Heart right ventricle (tissue), 16 donors: ENCODE measurements around the gene CYSLTR2. TPM values are rescaled to one million over a fixed set of nuclear protein-coding genes. Genes with fewer than 3 reads are reported as not detected.

Source experiments
- ATAC-seq, 8 donors: fragments of 200-7000 bp; cut with Tn5 transposase; one replicate each; pipeline ENCODE4 v1.9.1; 2020; ENCODE audit warnings: mild to moderate bottlenecking in 8 of 8, moderate library complexity in 8 of 8, moderate number of reproducible peaks in 1 of 8
- DNase-seq, 2 donors: peaks; one replicate each; pipeline ENCODE4 v3.0.0-alpha.2; 2020
- H3K27ac ChIP-seq, 10 donors: fragments of 200-600 bp; sonication (generic) in 2 of 10; one replicate each; pipeline versions ENCODE4 v1.5.0 to v1.8.0; 2020 to 2022; ENCODE audit warnings: mild to moderate bottlenecking in 3 of 10
- H3K27me3 ChIP-seq, 7 donors: fragments of 200-600 bp; one replicate each; pipeline ENCODE4 v1.8.0; 2021 to 2022; ENCODE audit warnings: mild to moderate bottlenecking in 2 of 7
- H3K36me3 ChIP-seq, 9 donors: fragments of 200-600 bp; sonication (generic) in 1 of 9; one replicate each; pipeline versions ENCODE4 v1.5.0 to v1.8.0; 2020 to 2022; ENCODE audit warnings: mild to moderate bottlenecking in 2 of 9
- H3K4me1 ChIP-seq, 9 donors: fragments of 200-600 bp; sonication (generic) in 1 of 9; one replicate each; pipeline versions ENCODE4 v1.5.0 to v1.8.0; 2020 to 2022; ENCODE audit warnings: mild to moderate bottlenecking in 4 of 9
- H3K4me3 ChIP-seq, 10 donors: fragments of 200-600 bp; sonication (generic) in 2 of 10; one replicate each; pipeline versions ENCODE4 v1.5.0 to v1.8.0; 2020 to 2022; ENCODE audit warnings: mild to moderate bottlenecking in 7 of 10, moderate library complexity in 2 of 10
- H3K9me3 ChIP-seq, 11 donors: fragments of 200-600 bp in 10 of 11; sonication (generic) in 2 of 11; one replicate each; pipeline versions ENCODE4 v1.5.0 to v1.8.0; 2013 to 2022; ENCODE audit warnings: mild to moderate bottlenecking in 2 of 11, control low read depth in 1 of 11, moderate library complexity in 1 of 11
- CTCF ChIP-seq, 9 donors: fragments of 200-600 bp; sonication (generic) in 2 of 9; IDR thresholded peaks; one replicate each; pipeline versions ENCODE4 v1.5.0 to v1.8.0; 2021 to 2022; ENCODE audit warnings: antibody characterized with exemption in 9 of 9, mild to moderate bottlenecking in 5 of 9, moderate library complexity in 1 of 9
- WGBS, 2 donors: extraction: QIAGEN DNeasy Blood & Tissue Kit; methylation state at CpG; one replicate each; pipeline ENCODE4 v1.1.7; 2013; ENCODE audit warnings: inconsistent platforms in 1 of 2; 5-methylcytosine and 5-hydroxymethylcytosine counted together
- intact Hi-C, 10 donors: fragments of 100-400 bp; cut with DNase I; formaldehyde crosslinking; loops; one replicate each; pipeline versions ENCODE4 v1.11.1 to v1.14.2; 2022
- polyA plus RNA-seq, 2 donors: library from polyadenylated mRNA; stranded (reverse); fragments of 200-250 nt; gene quantifications; one replicate each; pipeline ENCODE4 v1.2.3, GENCODE V29; 2013
- total RNA-seq, 10 donors: library from RNA; stranded (reverse); fragmentation: NEBNext Ultra II Directional in 3 of 10; extraction: Animal tissue kit (Norgen Biotek cat#: 25700) in 3 of 10; gene quantifications; one replicate each; pipeline versions ENCODE4 v1.2.1 to v1.2.4, GENCODE V29; 2021 to 2023
- donor health status: Arrhythmogenic right ventricular cardiomyopathy.
- donor health status: ischemic (EF 13 %, LVEDD 7.1; RV severe dilation, severe dysfunction).
- donor health status: healthy with polysubstance abuse.
- donor health status: DM: no; HTN: yes; CAD: no.
- donor health status: DM: no; HTN: no; CAD: no.
- donor health status: ischemic (EF 25% LVEDD 6.9; RV normal size, moderate dysfunction).
- donor health status: ischemic (EF 25% LVEDD 5.7; RV mildly dilated, moderate dysfunction).
- donor health status: healthy.
- donor health status: DM: yes; HTN: yes; CAD: no.
- donor health status: Ischemic cardiomyopathy.
- donor health status: ischemic (EF 35%, LVEDD 5.7; RV mildly dilated, moderate dysfunction).
- donor health status: nonischemic (EF 11% LVEDD 7.7; RV severe dilation, severe dysfunction).
- donor health status: DM: yes; HTN: yes; CAD: no.
- donor health status: PGD.
- donor health status: ischemic (EF 29% LVEDD 5.4; RV normal size, mild dysfunction).
- donor health status: nonischemic (EF 23%, LVEDD 6.1; RV moderate dilation, normal function).

Gene CYSLTR2
- total and polyA plus RNA-seq, 12 donors = 1.1 to 10.7 (median 6.2) TPM

- Histone ChIP-seq H3K27me3 (no peaks in the 10 kb centered on the region), H3K4me3 (no peak overlapping the region), H3K9me3 (peaks cover 0 to 33% (median 6%) of the 10 kb centered on the region in 11 donors), H3K36me3 (no peaks in the 10 kb centered on the region), H3K27ac (peak overlapping the region in 9 of 10 donors; percentile 39 to 92 (median 78)), H3K4me1 (peaks cover 0 to 36% (median 19%) of the 10 kb centered on the region in 9 donors)
- intact Hi-C loops = loop anchor here in 1 of 10 donors (10.0 kb wide), 1 partner anchor 101 kb away; no protein-coding TSS in a partner anchor
- no peak for TF ChIP-seq CTCF (IDR thresholded peaks at IDR 0.05)
- no peak for ATAC-seq
- 91 to 93% methylated on average over 4 of the region's 4 CpGs for WGBS, 2 donors
- DNase-seq = no peak
These were observed 29.7 kb upstream of the CYSLTR2 start for GRCh38 chr13:48624016-48624415.

- no peak for TF ChIP-seq CTCF (IDR thresholded peaks at IDR 0.05)
- ATAC-seq (peak; percentile 49 to 78 (median 59)), DNase-seq (no peak)
- no peak overlapping the region for H3K4me3 ChIP-seq
- peaks cover 0 to 26% (median 6%) of the 10 kb centered on the region in 11 donors for H3K9me3 ChIP-seq
- H3K27me3 ChIP-seq = no peaks in the 10 kb centered on the region
- H3K36me3 ChIP-seq = no peaks in the 10 kb centered on the region
- peak overlapping the region; percentile 59 to 92 (median 77) for H3K27ac ChIP-seq
- intact Hi-C loops = loop anchor here in 1 of 10 donors (10.0 kb wide), 1 partner anchor 100 kb away; no protein-coding TSS in a partner anchor
- WGBS, 2 donors = 42 to 49% methylated on average over 4 of the region's 4 CpGs
- peaks cover 0 to 36% (median 19%) of the 10 kb centered on the region in 9 donors for H3K4me1 ChIP-seq
These were observed 28.9 kb upstream of the CYSLTR2 start for GRCh38 chr13:48624858-48625257.

- intact Hi-C loops = loop anchor here in 1 of 10 donors (10.0 kb wide), 1 partner anchor 99 kb away; no protein-coding TSS in a partner anchor
- peak overlapping the region; percentile 59 to 92 (median 77) for H3K27ac ChIP-seq
- WGBS, 2 donors = 48 to 64% methylated on average over 4 of the region's 4 CpGs
- H3K9me3 ChIP-seq = peaks cover 0 to 21% (median 6%) of the 10 kb centered on the region in 11 donors
- H3K27me3 ChIP-seq = no peaks in the 10 kb centered on the region
- no peak for TF ChIP-seq CTCF (IDR thresholded peaks at IDR 0.05)
- DNase-seq (no peak), ATAC-seq (peak in 7 of 8 donors; percentile 39 to 65 (median 45))
- no peaks in the 10 kb centered on the region for H3K36me3 ChIP-seq
- peaks cover 0 to 41% (median 22%) of the 10 kb centered on the region in 9 donors for H3K4me1 ChIP-seq
- H3K4me3 ChIP-seq = no peak overlapping the region
These were observed 28.2 kb upstream of the CYSLTR2 start for GRCh38 chr13:48625413-48626076.

GRCh38 chr13:48626077-48626449 is 27.7 kb upstream of the CYSLTR2 start:
- DNase-seq (peak in 1 of 2 donors; percentile 48), ATAC-seq (peak in 6 of 8 donors; percentile 46 to 73 (median 55))
- no peaks in the 10 kb centered on the region for H3K36me3 ChIP-seq
- H3K27me3 ChIP-seq = no peaks in the 10 kb centered on the region
- peak overlapping the region; percentile 63 to 92 (median 79) for H3K27ac ChIP-seq
- H3K4me1 ChIP-seq = peaks cover 0 to 46% (median 26%) of the 10 kb centered on the region in 9 donors
- no peak for TF ChIP-seq CTCF (IDR thresholded peaks at IDR 0.05)
- WGBS, 2 donors = 13 to 18% methylated on average over 1 of the region's 1 CpG
- no peak overlapping the region for H3K4me3 ChIP-seq
- intact Hi-C loops = loop anchor here in 1 of 10 donors (10.0 kb wide), 1 partner anchor 99 kb away; no protein-coding TSS in a partner anchor
- H3K9me3 ChIP-seq = peaks cover 0 to 16% (median 2%) of the 10 kb centered on the region in 11 donors
